ENCODE results near the gene SEMA5A.
"Not testable (repeated sequence)": the region's sequence is repeated elsewhere in the genome, so short reads cannot be mapped to it uniquely, and the experiment has no call there.

Gene SEMA5A

DNA sequence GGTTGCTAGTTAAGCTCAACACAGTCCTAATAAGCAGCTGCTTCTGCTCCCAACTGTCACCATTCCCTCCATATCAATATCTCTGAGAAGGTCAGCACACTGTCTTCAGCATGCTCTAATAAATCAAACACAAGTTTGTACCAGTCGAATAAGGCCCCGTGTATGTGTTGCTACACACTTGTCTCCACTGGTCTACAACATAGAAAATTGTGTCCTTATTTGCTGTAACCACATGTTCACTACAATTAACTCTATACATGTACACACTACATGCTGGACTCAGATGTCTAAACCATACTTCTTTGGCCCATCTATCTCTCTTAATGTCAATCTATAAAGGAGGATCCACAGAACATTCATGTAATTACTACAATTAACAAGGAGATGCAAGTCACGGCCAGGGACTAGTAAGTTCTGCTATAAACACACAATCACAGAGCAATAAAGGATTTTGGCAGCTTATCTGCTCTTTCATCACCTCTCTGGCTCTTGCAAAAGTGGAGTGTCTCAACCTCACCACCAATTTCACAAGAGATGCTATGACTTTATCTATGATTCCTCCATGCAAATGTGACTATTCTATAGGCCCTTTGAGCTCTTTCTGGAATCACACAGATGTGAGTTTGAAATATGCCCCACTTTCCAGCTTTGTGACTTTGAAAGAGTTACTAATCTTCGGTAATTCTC lies 143.9 kb downstream of the SEMA5A start:
- TF ChIP-seq CTCF (IDR thresholded peaks at IDR 0.05; ENCODE audit: control extremely low read depth, extremely low read depth, low read depth, missing control alignments) = no peak
- DNase-seq (ENCODE audit: extremely low spot score) = no peak
- ChIA-PET POLR2A (no interaction called here), CTCF (interaction anchor here (1.2 to 1.5 kb wide), 3 partner anchors 8 to 18 kb away, joined by 3 read pairs; no protein-coding TSS in a partner anchor)

GRCh38 chr5:9399783-9400182 lies 146.1 kb downstream of the SEMA5A start:
- CTCF ChIA-PET = interaction anchor here (1.0 kb wide), 1 partner anchor 13 kb away, joined by 3 read pairs; no protein-coding TSS in a partner anchor
- POLR2A ChIA-PET; DNase-seq (ENCODE audit: extremely low spot score): not testable (repeated sequence)

DNA sequence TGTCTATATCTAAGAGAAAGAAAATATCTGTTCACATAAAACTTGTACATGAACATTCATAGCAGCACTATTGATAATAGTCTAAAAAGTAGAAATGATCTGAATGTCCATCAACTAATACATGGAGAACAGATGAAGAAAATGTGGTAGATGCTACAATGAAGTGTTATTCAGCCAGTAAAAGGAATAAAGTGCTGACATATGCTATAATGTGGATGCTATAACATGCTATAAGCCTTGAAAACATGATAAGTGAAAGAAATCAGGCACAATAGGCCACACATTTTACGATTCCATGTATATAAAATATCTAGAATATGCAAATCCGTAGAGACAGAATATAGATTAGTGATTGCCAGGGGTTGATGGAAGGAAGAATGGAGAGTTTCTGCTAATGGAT lies 146.8 kb downstream of the SEMA5A start:
- CTCF ChIA-PET = interaction anchor here (1.0 kb wide), 1 partner anchor 12 kb away, joined by 3 read pairs; no protein-coding TSS in a partner anchor
- DNase-seq (ENCODE audit: extremely low spot score) = no peak
- POLR2A ChIA-PET = no interaction called here
- no peak for TF ChIP-seq CTCF (IDR thresholded peaks at IDR 0.05; ENCODE audit: control extremely low read depth, extremely low read depth, low read depth, missing control alignments)

DNA sequence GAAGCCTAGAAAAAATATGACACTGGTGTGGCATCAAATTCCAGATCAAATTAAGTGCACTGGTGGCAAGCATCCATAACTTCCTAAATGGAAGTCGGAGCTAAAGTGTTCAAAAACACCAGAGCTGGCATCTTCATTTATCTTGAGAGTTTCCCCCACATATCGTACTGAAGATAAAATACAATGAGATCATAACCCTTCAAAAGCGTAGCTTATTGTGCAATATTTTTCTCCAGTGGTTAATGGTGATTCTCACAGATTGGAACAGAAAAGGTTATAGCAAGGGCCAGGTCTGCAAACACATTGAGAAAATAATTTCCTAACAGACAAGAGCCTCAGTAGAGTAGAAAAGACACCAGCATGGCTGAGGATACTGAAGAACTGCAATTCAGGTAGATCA lies 147.6 kb downstream of the SEMA5A start:
- ChIA-PET POLR2A (no interaction called here), CTCF (interaction anchor here (0.7 to 1.3 kb wide), 2 partner anchors 14 to 432 kb away, joined by 3 to 4 read pairs; no protein-coding TSS in a partner anchor)

GRCh38 chr5:9396285-9396770 lies 149.5 kb downstream of the SEMA5A start:
- no peak for DNase-seq (ENCODE audit: extremely low spot score)
- ChIA-PET POLR2A (no interaction called here), CTCF (interaction anchor here (0.9 to 1.3 kb wide), 3 partner anchors 9 to 32 kb away, joined by 3 to 4 read pairs (median 3); no protein-coding TSS in a partner anchor)
- no peak for TF ChIP-seq CTCF (IDR thresholded peaks at IDR 0.05; ENCODE audit: control extremely low read depth, extremely low read depth, low read depth, missing control alignments)

More for the DNA sequence above, 147.6 kb downstream of the SEMA5A start:
- TF ChIP-seq CTCF (IDR thresholded peaks at IDR 0.05; ENCODE audit: control extremely low read depth, extremely low read depth, low read depth, missing control alignments) = no peak
- DNase-seq (ENCODE audit: extremely low spot score) = no peak

DNA sequence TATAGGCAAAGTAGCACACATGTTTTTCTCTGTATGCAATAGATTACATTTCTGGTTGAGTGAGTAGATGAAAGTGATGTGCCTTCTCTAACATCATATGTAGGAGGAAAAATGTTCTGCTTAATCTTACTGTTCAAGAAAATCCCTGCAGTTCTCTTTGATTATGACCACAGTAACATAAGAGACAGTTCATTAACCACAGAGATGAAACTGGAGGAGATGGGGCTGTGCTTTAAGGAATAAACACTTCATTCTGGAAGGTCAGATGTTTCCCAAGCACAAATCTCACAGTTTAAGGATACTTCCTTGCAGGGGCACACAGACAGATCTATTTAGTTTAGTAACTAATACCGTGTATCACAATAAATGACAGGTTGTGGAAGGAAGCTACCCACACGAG lies 150.2 kb downstream of the SEMA5A start:
- no peak for DNase-seq (ENCODE audit: extremely low spot score)
- CTCF ChIA-PET = interaction anchor here (0.9 to 1.0 kb wide), 2 partner anchors 13 to 32 kb away, joined by 3 read pairs; no protein-coding TSS in a partner anchor
- POLR2A ChIA-PET = no interaction called here
- TF ChIP-seq CTCF (IDR thresholded peaks at IDR 0.05; ENCODE audit: control extremely low read depth, extremely low read depth, low read depth, missing control alignments) = no peak

GRCh38 chr5:9394221-9394620 lies 151.7 kb downstream of the SEMA5A start:
- POLR2A ChIA-PET = no interaction called here
- TF ChIP-seq CTCF (IDR thresholded peaks at IDR 0.05; ENCODE audit: control extremely low read depth, extremely low read depth, low read depth, missing control alignments) = no peak
- CTCF ChIA-PET = interaction anchor here (0.7 to 2.0 kb wide), 4 partner anchors 10 to 57 kb away, joined by 3 to 7 read pairs (median 4); no protein-coding TSS in a partner anchor
- no peak for DNase-seq (ENCODE audit: extremely low spot score)
